Measurements from ENCODE around the gene NCF4.

The NCF4 gene

GRCh38 chr22:36923131-36923788, 62.5 kb downstream of the NCF4 start:
- DNase-seq = no peak

DNA sequence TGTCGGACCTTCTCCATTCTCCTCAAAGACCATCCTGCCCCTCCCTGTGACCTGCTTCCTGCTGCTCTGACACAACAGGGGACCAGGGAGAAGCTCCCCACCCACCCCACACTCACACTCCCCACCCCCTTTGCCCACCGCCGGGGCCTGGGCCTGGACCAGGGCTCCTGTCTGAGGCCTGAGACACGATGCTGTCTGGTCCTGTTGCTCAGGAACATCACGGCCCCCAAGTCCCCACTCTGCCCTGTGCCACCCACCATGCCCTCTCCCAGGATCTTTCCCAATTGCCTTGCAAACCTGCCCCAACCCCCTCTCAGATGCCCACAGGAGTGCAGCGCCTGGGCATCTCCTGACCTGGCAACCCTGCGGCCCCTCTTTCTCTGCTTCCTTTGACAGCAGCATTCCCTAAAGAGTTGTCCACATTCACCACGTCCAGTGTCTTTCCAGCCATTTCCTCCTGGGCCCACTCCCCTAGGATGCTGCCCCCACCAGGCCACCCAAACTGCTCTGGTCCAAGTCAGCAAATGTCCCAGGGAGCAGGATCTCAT, 63.4 kb downstream of the NCF4 start:
- DNase-seq = no peak

GRCh38 chr22:36925388-36926290, 64.8 kb downstream of the NCF4 start:
- DNase-seq = no peak

GRCh38 chr22:36926309-36926708, 65.5 kb downstream of the NCF4 start:
- no peak for DNase-seq

DNA sequence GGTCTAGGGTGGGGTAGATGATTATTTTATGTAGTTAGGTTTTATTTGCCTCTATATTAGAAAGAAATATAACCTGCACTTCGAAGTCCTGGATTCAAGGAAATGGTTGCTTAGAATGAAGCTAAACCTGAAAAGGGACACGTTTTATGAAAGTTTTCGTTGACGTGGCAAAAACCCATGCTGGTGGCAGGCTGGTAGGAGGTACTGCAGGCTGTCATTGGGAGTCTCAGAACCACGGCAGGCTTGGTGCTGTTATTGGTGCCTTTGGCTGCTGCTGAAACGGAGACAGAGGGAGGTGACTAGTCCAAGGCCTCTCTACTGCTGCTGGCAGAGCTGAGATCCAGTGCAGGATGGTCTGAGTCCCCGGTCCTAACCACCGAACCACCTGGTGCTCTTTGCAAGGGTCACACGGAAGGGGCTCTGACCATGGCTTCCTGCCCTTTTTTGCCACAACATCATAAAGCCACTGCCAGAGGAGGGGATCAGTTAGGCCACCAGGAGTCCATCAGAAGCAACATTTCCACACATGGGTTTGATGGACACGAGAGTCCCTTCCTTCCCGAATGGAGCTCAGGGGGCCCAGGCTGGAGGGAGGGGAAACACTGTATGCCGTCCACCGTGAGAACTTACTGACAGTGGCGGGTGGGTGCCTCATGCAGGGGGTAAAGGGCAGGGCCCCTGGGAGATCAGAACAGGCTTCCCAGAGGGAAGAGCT, 66.1 kb downstream of the NCF4 start:
- DNase-seq = no peak

Measured in fibroblast of skin of abdomen (primary cell).